Transverse colon (tissue), 4 donors: Measurements from ENCODE around the gene EGFR.

Source experiments
- EP300 ChIP-seq: sonication (generic); formaldehyde crosslinking; IDR thresholded peaks from one replicate; pipeline ENCODE4 v1.6.1; 2017; ENCODE audit warnings: antibody characterized with exemption, low read depth
- POLR2A ChIP-seq: fragments of 450-650 bp; IDR thresholded peaks from one replicate; pipeline ENCODE4 v1.6.1; 2016; ENCODE audit warnings: antibody characterized with exemption, mild to moderate bottlenecking, moderate library complexity
- POLR2AphosphoS5 ChIP-seq, 3 donors: sonication (generic); formaldehyde crosslinking; IDR thresholded peaks; one replicate each; pipeline ENCODE4 v1.6.1; 2016; ENCODE audit warnings: antibody characterized with exemption in 3 of 3
- TF ChIP-seq, protein P1 (sequence below), 5 experiments: fragments of 200-600 bp in 3 of 5; fragments of 450-650 bp in 2 of 5; sonication (generic) in 3 of 5; IDR thresholded peaks; 1 replicate in 2 of 5; 2 replicates in 3 of 5; pipeline ENCODE4 v1.5.1; 2016 to 2017; ENCODE audit warnings: antibody characterized with exemption in 5 of 5, inconsistent platforms in 3 of 5, mild to moderate bottlenecking in 2 of 5, moderate library complexity in 1 of 5

GRCh38 chr7:55236476-55236875, 217.7 kb downstream of the EGFR start:
- TF ChIP-seq POLR2A = no peak
- TF ChIP-seq, protein P1, sequence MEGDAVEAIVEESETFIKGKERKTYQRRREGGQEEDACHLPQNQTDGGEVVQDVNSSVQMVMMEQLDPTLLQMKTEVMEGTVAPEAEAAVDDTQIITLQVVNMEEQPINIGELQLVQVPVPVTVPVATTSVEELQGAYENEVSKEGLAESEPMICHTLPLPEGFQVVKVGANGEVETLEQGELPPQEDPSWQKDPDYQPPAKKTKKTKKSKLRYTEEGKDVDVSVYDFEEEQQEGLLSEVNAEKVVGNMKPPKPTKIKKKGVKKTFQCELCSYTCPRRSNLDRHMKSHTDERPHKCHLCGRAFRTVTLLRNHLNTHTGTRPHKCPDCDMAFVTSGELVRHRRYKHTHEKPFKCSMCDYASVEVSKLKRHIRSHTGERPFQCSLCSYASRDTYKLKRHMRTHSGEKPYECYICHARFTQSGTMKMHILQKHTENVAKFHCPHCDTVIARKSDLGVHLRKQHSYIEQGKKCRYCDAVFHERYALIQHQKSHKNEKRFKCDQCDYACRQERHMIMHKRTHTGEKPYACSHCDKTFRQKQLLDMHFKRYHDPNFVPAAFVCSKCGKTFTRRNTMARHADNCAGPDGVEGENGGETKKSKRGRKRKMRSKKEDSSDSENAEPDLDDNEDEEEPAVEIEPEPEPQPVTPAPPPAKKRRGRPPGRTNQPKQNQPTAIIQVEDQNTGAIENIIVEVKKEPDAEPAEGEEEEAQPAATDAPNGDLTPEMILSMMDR (IDR thresholded peaks at IDR 0.05) = no peak
- TF ChIP-seq EP300 = no peak
- no peak for TF ChIP-seq POLR2AphosphoS5 (IDR thresholded peaks at IDR 0.05)
